HepG2 (cell line): ENCODE data around the gene NUP85. TPM values are rescaled to one million over a fixed set of nuclear protein-coding genes. Genes with fewer than 3 reads are reported as not detected.
A peak's percentile ranks its signal among the peaks of the same experiment; 100 is the strongest.

Experiments used
- CBX5 ChIP-seq: sonication (generic); formaldehyde crosslinking; IDR thresholded peaks from 2 replicates; pipeline ENCODE4 v1.4.0; 2020; ENCODE audit warnings: missing genetic modification reagents, borderline replicate concordance
- CCAR2 ChIP-seq: fragments of 200-400 bp; formaldehyde crosslinking; optimal IDR thresholded peaks from 2 replicates; pipeline ENCODE3; 2018; ENCODE audit warnings: low read depth, mild to moderate bottlenecking, low read length, moderate library complexity
- CENPX ChIP-seq: sonication (generic); formaldehyde crosslinking; IDR thresholded peaks from 2 replicates; pipeline ENCODE4 v1.9.0; 2021; ENCODE audit warnings: mild to moderate bottlenecking, missing genetic modification reagents, moderate library complexity
- FOXP4 ChIP-seq: sonication (generic); formaldehyde crosslinking; IDR thresholded peaks from 2 replicates; pipeline ENCODE4 v1.4.0; 2020; ENCODE audit warnings: missing genetic modification reagents
- HNRNPL ChIP-seq: fragments of 200-400 bp; formaldehyde crosslinking; IDR thresholded peaks from 2 replicates; pipeline ENCODE4 v1.6.1; 2017; ENCODE audit warnings: mild to moderate bottlenecking, low read depth, low read length
- IRF9 ChIP-seq: sonication (generic); formaldehyde crosslinking; IDR thresholded peaks from 2 replicates; pipeline ENCODE4 v1.8.0; 2022; ENCODE audit warnings: missing genetic modification reagents, mild to moderate bottlenecking, borderline replicate concordance
- KLF13 ChIP-seq: sonication (generic); formaldehyde crosslinking; IDR thresholded peaks from 2 replicates; pipeline ENCODE4 v1.4.0; 2020; ENCODE audit warnings: mild to moderate bottlenecking, missing genetic modification reagents
- REXO4 ChIP-seq: sonication (generic); formaldehyde crosslinking; IDR thresholded peaks from 2 replicates; pipeline ENCODE4 v1.8.0; 2022; ENCODE audit warnings: missing genetic modification reagents, mild to moderate bottlenecking, borderline replicate concordance
- TFAP4 ChIP-seq: sonication (generic); IDR thresholded peaks from 2 replicates; pipeline ENCODE4 v1.6.1; 2016; ENCODE audit warnings: low read depth, borderline replicate concordance
- ZBTB20 ChIP-seq: sonication (generic); formaldehyde crosslinking; IDR thresholded peaks from 2 replicates; pipeline ENCODE4 v1.8.1; 2023; ENCODE audit warnings: missing genetic modification reagents, low read depth, mild to moderate bottlenecking, borderline replicate concordance
- ZFP91 ChIP-seq: sonication (generic); formaldehyde crosslinking; IDR thresholded peaks from 2 replicates; pipeline ENCODE4 v1.9.0; 2022; ENCODE audit warnings: missing genetic modification reagents, mild to moderate bottlenecking, borderline replicate concordance
- ZMYM2 ChIP-seq: sonication (generic); formaldehyde crosslinking; IDR thresholded peaks from 2 replicates; pipeline ENCODE4 v1.8.0; 2022; ENCODE audit warnings: mild to moderate bottlenecking, missing genetic modification reagents
- ZNF34 ChIP-seq: sonication (generic); formaldehyde crosslinking; IDR thresholded peaks from 2 replicates; pipeline ENCODE4 v1.4.0; 2020; ENCODE audit warnings: mild to moderate bottlenecking, missing genetic modification reagents, borderline replicate concordance
- ZNF354B ChIP-seq: sonication (generic); formaldehyde crosslinking; IDR thresholded peaks from 2 replicates; pipeline ENCODE4 v1.8.0; 2022; ENCODE audit warnings: mild to moderate bottlenecking, missing genetic modification reagents
- ZSCAN20 ChIP-seq: sonication (generic); formaldehyde crosslinking; IDR thresholded peaks from 2 replicates; pipeline ENCODE4 v1.4.0; 2020; ENCODE audit warnings: missing genetic modification reagents, mild to moderate bottlenecking, borderline replicate concordance
- polyA plus RNA-seq, 8 experiments: library from polyadenylated mRNA; depleted of rRNA in 3 of 8; stranded (reverse) in 7 of 8; unstranded in 1 of 8; fragments of >200 nt; fragmentation: Illumina TruSeq in 4 of 8; extraction: Trizol in 4 of 8; gene quantifications; 2 replicates each; pipeline versions ENCODE4 v1.2.1 to v1.2.3, GENCODE V29; 2011 to 2016; ENCODE audit warnings: low read depth in 4 of 8, missing spikeins in 1 of 8, mixed read lengths in 1 of 8; ENCODE audit not compliant: insufficient read depth in 1 of 8
- total RNA-seq, 5 experiments: library from RNA; depleted of rRNA; stranded (reverse); fragments of >200 nt; fragmentation: Illumina TruSeq; extraction: Trizol; gene quantifications; 2 replicates each; pipeline ENCODE4 v1.2.3, GENCODE V29; 2016; ENCODE audit warnings: low read depth in 1 of 5
- TF ChIP-seq, protein P1 (sequence below), 2 experiments: sonication (generic) in 1 of 2; formaldehyde crosslinking in 1 of 2; IDR thresholded peaks; 2 replicates each; pipeline versions ENCODE4 v1.4.0 to v1.6.1; 2016 to 2020; ENCODE audit warnings: borderline replicate concordance in 1 of 2, low read depth in 1 of 2, mild to moderate bottlenecking in 1 of 2, missing genetic modification reagents in 1 of 2
- TF ChIP-seq, protein P2 (sequence below): sonication (generic); formaldehyde crosslinking; IDR thresholded peaks from 2 replicates; pipeline ENCODE4 v1.8.1; 2023; ENCODE audit warnings: mild to moderate bottlenecking, missing genetic modification reagents, borderline replicate concordance

Gene NUP85
- total and polyA plus RNA-seq, 2 of the 13 experiments (the other 11 are each of a cell fraction or from before 2014, with no cell fraction given) = 89.1 to 124 TPM

DNA sequence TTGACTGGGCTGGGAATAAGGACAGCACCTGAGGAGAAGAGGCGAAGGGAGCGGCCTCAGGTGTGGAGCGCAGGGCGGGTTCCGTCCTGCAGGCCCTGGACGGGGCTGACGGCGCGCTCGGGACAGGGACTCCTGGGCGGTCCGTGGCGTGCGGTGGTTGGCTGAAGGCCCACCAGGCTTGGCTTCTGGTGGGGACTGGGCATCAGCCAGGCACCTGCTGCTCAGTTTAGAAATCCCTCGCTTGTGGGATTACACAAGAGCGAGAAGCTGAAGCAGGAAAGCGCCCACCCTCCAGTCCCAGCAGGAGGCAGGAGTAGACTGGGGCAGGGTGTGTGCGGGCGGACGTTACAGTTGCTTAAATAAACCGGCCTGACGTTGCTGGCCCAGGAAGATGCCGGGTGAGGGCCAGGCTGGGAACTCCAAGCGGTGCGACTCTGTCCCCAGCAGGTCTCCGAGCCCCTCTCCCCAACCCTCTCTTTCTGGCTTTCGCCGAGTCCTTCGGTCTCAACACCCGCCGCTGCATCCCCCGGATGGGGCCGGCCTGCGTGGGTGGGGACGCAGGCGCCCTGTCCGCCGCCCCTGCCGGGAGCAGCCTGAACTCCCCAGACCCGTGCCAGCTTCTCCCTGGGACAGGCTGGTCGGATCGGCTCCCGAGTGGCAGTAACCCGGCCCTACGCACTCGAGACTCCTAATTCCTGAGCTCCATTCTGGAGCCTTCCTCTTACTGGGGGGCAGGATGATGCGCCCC is 64.9 kb downstream of the NUP85 start (continued):
- TF ChIP-seq FOXP4 (no peak), ZNF354B (CRISPR knock-in tag) (no peak), ZBTB20 (CRISPR knock-in tag) (0 out of 2 replicates have a peak, but pooled peaks have one; percentile 18), ZMYM2 (peak; percentile 50; the same call in 1 of the 2 replicates), IRF9 (CRISPR knock-in tag) (no peak; the same call in 1 of the 2 replicates), TFAP4 (peak; percentile 44; the same call in 1 of the 2 replicates), ZSCAN20 (CRISPR knock-in tag) (no peak), CBX5 (peak; percentile 21; the same call in 1 of the 2 replicates), CCAR2 (no peak), ZFP91 (CRISPR knock-in tag) (peak; percentile 76), REXO4 (no peak), ZNF34 (peak; percentile 59; the same call in 1 of the 2 replicates), HNRNPL (no peak), KLF13 (CRISPR knock-in tag) (peak; percentile 19; the same call in 1 of the 2 replicates), CENPX (no peak)
- TF ChIP-seq, protein P1, sequence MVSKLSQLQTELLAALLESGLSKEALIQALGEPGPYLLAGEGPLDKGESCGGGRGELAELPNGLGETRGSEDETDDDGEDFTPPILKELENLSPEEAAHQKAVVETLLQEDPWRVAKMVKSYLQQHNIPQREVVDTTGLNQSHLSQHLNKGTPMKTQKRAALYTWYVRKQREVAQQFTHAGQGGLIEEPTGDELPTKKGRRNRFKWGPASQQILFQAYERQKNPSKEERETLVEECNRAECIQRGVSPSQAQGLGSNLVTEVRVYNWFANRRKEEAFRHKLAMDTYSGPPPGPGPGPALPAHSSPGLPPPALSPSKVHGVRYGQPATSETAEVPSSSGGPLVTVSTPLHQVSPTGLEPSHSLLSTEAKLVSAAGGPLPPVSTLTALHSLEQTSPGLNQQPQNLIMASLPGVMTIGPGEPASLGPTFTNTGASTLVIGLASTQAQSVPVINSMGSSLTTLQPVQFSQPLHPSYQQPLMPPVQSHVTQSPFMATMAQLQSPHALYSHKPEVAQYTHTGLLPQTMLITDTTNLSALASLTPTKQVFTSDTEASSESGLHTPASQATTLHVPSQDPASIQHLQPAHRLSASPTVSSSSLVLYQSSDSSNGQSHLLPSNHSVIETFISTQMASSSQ (IDR thresholded peaks at IDR 0.05; ENCODE audit: low read depth) = no peak
- TF ChIP-seq, protein P1 (CRISPR knock-in tag; IDR thresholded peaks at IDR 0.05; ENCODE audit: borderline replicate concordance) = no peak
- TF ChIP-seq, protein P2, sequence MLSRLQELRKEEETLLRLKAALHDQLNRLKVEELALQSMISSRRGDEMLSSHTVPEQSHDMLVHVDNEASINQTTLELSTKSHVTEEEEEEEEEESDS (CRISPR knock-in tag) = no peak
